Trophoblast cell (in vitro differentiated cells and primary cell): ENCODE data around the gene RAB44.

Experiments used
- DNase-seq, 2 donors: peaks; one replicate each; pipeline ENCODE4 v3.0.0-alpha.2; 2016
- H2AFZ ChIP-seq: 2 replicates; pipeline ENCODE4 v1.6.1; 2013; ENCODE audit warnings: low read length, moderate library complexity, mild to moderate bottlenecking; ENCODE audit not compliant: insufficient read depth, poor library complexity
- H2AK5ac ChIP-seq: 2 replicates; pipeline ENCODE4 v1.6.1; 2013; ENCODE audit warnings: mild to moderate bottlenecking, low read length
- H2BK120ac ChIP-seq: 2 replicates; pipeline ENCODE4 v1.6.1; 2013; ENCODE audit warnings: low read length, mild to moderate bottlenecking, moderate library complexity; ENCODE audit not compliant: insufficient read depth, poor library complexity
- H2BK12ac ChIP-seq: 2 replicates; pipeline ENCODE4 v1.6.1; 2013; ENCODE audit warnings: mild to moderate bottlenecking, low read length, moderate library complexity
- H2BK5ac ChIP-seq: 2 replicates; pipeline ENCODE4 v1.6.1; 2013; ENCODE audit warnings: low read length, low read depth, moderate library complexity, mild to moderate bottlenecking; ENCODE audit not compliant: poor library complexity
- H3K14ac ChIP-seq: 2 replicates; pipeline ENCODE4 v1.6.1; 2013; ENCODE audit warnings: mild to moderate bottlenecking, low read length
- H3K18ac ChIP-seq: 2 replicates; pipeline ENCODE4 v1.6.1; 2013; ENCODE audit warnings: mild to moderate bottlenecking, low read length
- H3K23ac ChIP-seq: 2 replicates; pipeline ENCODE4 v1.6.1; 2013; ENCODE audit warnings: low read length
- H3K27ac ChIP-seq: 2 replicates; pipeline ENCODE4 v1.5.1; 2013; ENCODE audit warnings: low read depth, mild to moderate bottlenecking, inconsistent platforms, low read length, moderate library complexity
- H3K27me3 ChIP-seq: 2 replicates; pipeline ENCODE4 v1.6.1; 2013; ENCODE audit warnings: inconsistent platforms, mild to moderate bottlenecking, low read length, moderate library complexity; ENCODE audit not compliant: insufficient read depth
- H3K36me3 ChIP-seq, 2 experiments: 1 replicate in 1 of 2; 2 replicates in 1 of 2; pipeline ENCODE4 v1.6.1; 2013; ENCODE audit warnings: low read length in 2 of 2, mild to moderate bottlenecking in 2 of 2, moderate library complexity in 1 of 2; ENCODE audit not compliant: insufficient read depth in 2 of 2, control insufficient read depth in 1 of 2
- H3K4ac ChIP-seq: 2 replicates; pipeline ENCODE4 v1.6.1; 2013; ENCODE audit warnings: low read depth, mild to moderate bottlenecking, low read length, moderate library complexity
- H3K4me1 ChIP-seq, 2 experiments: 1 replicate in 1 of 2; 2 replicates in 1 of 2; pipeline ENCODE4 v1.6.1; 2013; ENCODE audit warnings: low read length in 2 of 2, mild to moderate bottlenecking in 2 of 2, moderate library complexity in 1 of 2; ENCODE audit not compliant: insufficient read depth in 2 of 2, control insufficient read depth in 1 of 2
- H3K4me2 ChIP-seq: 2 replicates; pipeline ENCODE4 v1.6.1; 2013; ENCODE audit warnings: inconsistent platforms, mild to moderate bottlenecking, low read length, moderate library complexity
- H3K4me3 ChIP-seq: 2 replicates; pipeline ENCODE4 v1.5.1; 2013; ENCODE audit warnings: mild to moderate bottlenecking, low read depth, low read length, inconsistent platforms
- H3K79me1 ChIP-seq: one replicate; pipeline ENCODE4 v1.6.1; 2013; ENCODE audit warnings: low read length
- H3K79me2 ChIP-seq: 2 replicates; pipeline ENCODE4 v1.6.1; 2013; ENCODE audit warnings: low read length, mild to moderate bottlenecking; ENCODE audit not compliant: control insufficient read depth, insufficient read depth, poor library complexity
- H3K9ac ChIP-seq: 2 replicates; pipeline ENCODE4 v1.6.1; 2013; ENCODE audit warnings: mild to moderate bottlenecking, low read length
- H3K9me3 ChIP-seq: 2 replicates; pipeline ENCODE4 v1.6.1; 2013; ENCODE audit warnings: low read depth, mild to moderate bottlenecking, control low read depth, inconsistent platforms, low read length; ENCODE audit not compliant: insufficient read depth
- H4K12ac ChIP-seq: 2 replicates; pipeline ENCODE4 v1.6.1; 2013; ENCODE audit warnings: low read depth, mild to moderate bottlenecking, low read length, moderate library complexity
- H4K8ac ChIP-seq: 2 replicates; pipeline ENCODE4 v1.6.1; 2013; ENCODE audit warnings: low read depth, mild to moderate bottlenecking, low read length, moderate library complexity
- H4K91ac ChIP-seq: one replicate; pipeline ENCODE4 v1.6.1; 2013; ENCODE audit warnings: low read depth, mild to moderate bottlenecking, low read length, moderate library complexity
- WGBS: extraction: QIAGEN DNeasy Blood & Tissue Kit; methylation state at CpG from one replicate; pipeline ENCODE4 v1.1.7; 2013; ENCODE audit warnings: missing lambda C conversion rate; ENCODE audit not compliant: insufficient read length, insufficient coverage; ENCODE audit errors: extremely low coverage; 5-methylcytosine and 5-hydroxymethylcytosine counted together

The RAB44 gene

DNA sequence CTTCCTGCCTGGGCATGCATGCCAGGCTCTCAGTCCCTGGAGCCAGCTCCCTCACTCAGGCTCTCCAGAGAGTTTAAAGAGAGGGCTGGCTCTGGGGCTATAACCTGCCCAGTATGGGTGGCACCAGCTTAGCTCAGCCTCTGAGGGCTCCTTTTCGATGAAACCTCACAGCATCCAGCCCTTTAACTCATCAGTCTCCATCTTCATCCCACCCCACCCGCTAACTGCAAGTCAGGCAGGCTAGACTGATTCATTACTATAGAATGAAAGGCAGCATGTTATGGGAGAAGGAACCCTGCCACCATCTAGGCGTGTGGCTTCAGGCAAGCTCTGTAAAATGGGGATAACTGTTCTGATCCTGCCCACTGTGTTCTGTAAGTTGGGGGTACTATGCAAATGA is 53.5 kb downstream of the RAB44 start:
- Histone ChIP-seq H3K79me1 (no peaks in the 10 kb centered on the region), H4K12ac (no peak overlapping the region), H3K79me2 (no peaks in the 10 kb centered on the region), H3K4me2 (no peak overlapping the region), H3K4ac (no peak overlapping the region), H3K4me3 (no peak overlapping the region), H3K4me1 (peaks cover 3 to 7% of the 10 kb centered on the region in 2 experiments), H4K91ac (no peak overlapping the region), H3K23ac (no peak overlapping the region), H3K9ac (no peak overlapping the region), H2BK120ac (no peak overlapping the region), H3K27ac (no peak overlapping the region), H3K27me3 (no peaks in the 10 kb centered on the region), H2AFZ (no peak overlapping the region), H2BK5ac (no peak overlapping the region), H3K18ac (no peak overlapping the region), H3K9me3 (peaks cover 3% of the 10 kb centered on the region), H3K36me3 (no peaks in the 10 kb centered on the region), H2BK12ac (no peak overlapping the region), H4K8ac (no peak overlapping the region), H3K14ac (no peak overlapping the region), H2AK5ac (no peak overlapping the region)
- no CpG with 5 or more reads among the region's 3 CpGs for whole genome bisulfite sequencing
- no peak for DNase-seq

DNA sequence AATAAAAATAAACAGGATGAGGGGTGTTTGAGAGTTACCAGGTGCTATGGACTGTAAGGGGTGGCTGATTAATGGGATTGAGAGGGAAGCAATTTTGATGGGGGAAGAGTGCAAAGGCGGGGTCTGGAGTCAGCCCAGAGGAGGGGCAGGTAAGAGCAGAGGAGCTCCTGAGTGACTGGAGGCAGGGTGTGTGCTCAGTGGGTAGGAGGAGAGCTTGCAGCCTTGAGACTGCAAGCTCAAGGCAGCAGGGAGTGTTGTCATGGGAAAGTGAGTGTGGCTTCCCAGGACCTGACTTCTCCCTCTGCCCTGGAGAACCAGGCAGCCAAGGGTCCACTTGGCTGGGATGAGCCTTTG is 54.2 kb downstream of the RAB44 start:
- Histone ChIP-seq H2AFZ (no peak overlapping the region), H3K4me2 (no peak overlapping the region), H2BK12ac (no peak overlapping the region), H3K79me2 (no peaks in the 10 kb centered on the region), H3K36me3 (no peaks in the 10 kb centered on the region), H3K27ac (no peak overlapping the region), H3K79me1 (no peaks in the 10 kb centered on the region), H3K4me1 (peaks cover 3 to 7% of the 10 kb centered on the region in 2 experiments), H3K4me3 (no peak overlapping the region), H2BK5ac (no peak overlapping the region), H3K9me3 (peaks cover 3% of the 10 kb centered on the region), H3K18ac (no peak overlapping the region), H4K12ac (no peak overlapping the region), H3K4ac (no peak overlapping the region), H3K14ac (no peak overlapping the region), H3K9ac (no peak overlapping the region), H2BK120ac (no peak overlapping the region), H2AK5ac (no peak overlapping the region), H4K8ac (no peak overlapping the region), H3K23ac (no peak overlapping the region), H3K27me3 (no peaks in the 10 kb centered on the region), H4K91ac (no peak overlapping the region)
- no peak for DNase-seq
- no CpG with 5 or more reads among the region's 1 CpG for WGBS

GRCh38 chr6:36752187-36752885 is 54.7 kb downstream of the RAB44 start:
- Histone ChIP-seq H3K79me1 (no peaks in the 10 kb centered on the region), H3K4ac (no peak overlapping the region), H3K4me3 (no peak overlapping the region), H3K4me2 (no peak overlapping the region), H3K27ac (no peak overlapping the region), H3K4me1 (peaks cover 3 to 7% of the 10 kb centered on the region in 2 experiments), H3K9ac (no peak overlapping the region), H4K12ac (no peak overlapping the region), H3K36me3 (no peaks in the 10 kb centered on the region), H3K23ac (no peak overlapping the region), H2BK12ac (no peak overlapping the region), H2BK5ac (no peak overlapping the region), H3K9me3 (peaks cover 3% of the 10 kb centered on the region), H2AFZ (no peak overlapping the region), H3K79me2 (no peaks in the 10 kb centered on the region), H2AK5ac (no peak overlapping the region), H3K18ac (no peak overlapping the region), H4K91ac (no peak overlapping the region), H2BK120ac (no peak overlapping the region), H3K27me3 (no peaks in the 10 kb centered on the region), H4K8ac (no peak overlapping the region), H3K14ac (no peak overlapping the region)
- no CpG with 5 or more reads among the region's 6 CpGs for WGBS
- DNase-seq, result no peak

DNA sequence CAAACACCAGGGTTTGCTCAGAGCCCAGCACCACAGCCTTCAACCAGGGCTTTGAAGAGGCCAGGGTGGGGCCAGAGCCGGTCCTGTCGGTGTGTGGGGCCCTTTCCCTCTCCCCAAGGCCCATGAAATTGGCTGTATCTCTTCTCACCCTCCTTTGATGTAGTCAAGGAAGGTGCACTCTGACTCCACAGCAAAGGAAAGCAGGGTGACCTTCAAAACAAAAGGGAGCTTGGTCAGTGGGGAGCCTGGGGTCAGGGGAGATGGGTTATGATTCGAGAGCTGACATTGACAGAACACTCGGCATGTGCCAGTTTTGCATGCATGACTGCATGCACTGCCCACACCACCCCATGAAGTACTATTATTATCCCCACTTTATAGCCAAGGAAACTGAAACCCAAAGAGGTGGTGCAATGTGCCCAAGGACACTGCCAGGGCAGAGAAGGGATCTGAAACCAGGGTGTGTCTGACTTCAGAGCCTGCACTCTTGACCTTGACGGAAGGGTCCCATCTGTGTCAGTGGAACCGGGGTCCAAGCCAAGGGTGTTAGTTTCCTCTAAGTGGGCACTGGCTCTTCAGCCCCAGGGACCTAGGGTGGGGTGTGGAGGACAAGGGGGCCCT is 55.4 kb downstream of the RAB44 start:
- peaks cover 3 to 7% of the 10 kb centered on the region in 2 experiments for H3K4me1 ChIP-seq
- H4K12ac ChIP-seq, result no peak overlapping the region
- no peaks in the 10 kb centered on the region for H3K27me3 ChIP-seq
- no peak overlapping the region for H3K23ac ChIP-seq
- no peak overlapping the region for H2BK12ac ChIP-seq
- no peak overlapping the region for H4K8ac ChIP-seq
- no peak overlapping the region for H2AFZ ChIP-seq
- no peak overlapping the region for H2BK5ac ChIP-seq
- no peaks in the 10 kb centered on the region for H3K79me1 ChIP-seq
- no peak overlapping the region for H2AK5ac ChIP-seq
- H3K27ac ChIP-seq, result no peak overlapping the region
- no peak overlapping the region for H3K4me2 ChIP-seq
- H3K4ac ChIP-seq, result no peak overlapping the region
- no peak overlapping the region for H4K91ac ChIP-seq
- DNase-seq, result no peak
- no CpG with 5 or more reads among the region's 6 CpGs for WGBS
- H3K18ac ChIP-seq, result no peak overlapping the region
- peaks cover 3% of the 10 kb centered on the region for H3K9me3 ChIP-seq
- no peak overlapping the region for H2BK120ac ChIP-seq
- H3K9ac ChIP-seq, result no peak overlapping the region
- H3K79me2 ChIP-seq, result no peaks in the 10 kb centered on the region
- H3K36me3 ChIP-seq, result no peaks in the 10 kb centered on the region
- H3K14ac ChIP-seq, result no peak overlapping the region
- no peak overlapping the region for H3K4me3 ChIP-seq
